Measurements from ENCODE around the gene ARHGAP26. TPM values are rescaled to one million over a fixed set of nuclear protein-coding genes. Genes with fewer than 3 reads are reported as not detected.

The ARHGAP26 gene
- total and polyA plus RNA-seq, 9 donors = 1.9 to 47.1 (median 12.0) TPM

- Histone ChIP-seq H3K36me3 (no peaks in the 10 kb centered on the region), H3K27ac (no peak overlapping the region), H3K9me3 (no peaks in the 10 kb centered on the region), H3K4me3 (no peak overlapping the region), H3K4me1 (ENCODE audit: insufficient read depth) (no peaks in the 10 kb centered on the region), H3K27me3 (no peaks in the 10 kb centered on the region)
- intact Hi-C loops (cut with DNase I) = no loop called here
- TF ChIP-seq POLR2A (IDR thresholded peaks at IDR 0.05) (no peak), EP300 (IDR thresholded peaks at IDR 0.05) (no peak), CTCF (IDR thresholded peaks at IDR 0.05) (no peak)
- DNase-seq = no peak
- WGBS, 3 donors = 47% methylated on average over 8 of the region's 8 CpGs
Measured at GRCh38 chr5:142830241-142831008, 60.2 kb downstream of the ARHGAP26 start.

GRCh38 chr5:142831009-142831383, 60.8 kb downstream of the ARHGAP26 start:
- Histone ChIP-seq H3K4me1 (ENCODE audit: insufficient read depth) (no peaks in the 10 kb centered on the region), H3K27me3 (no peaks in the 10 kb centered on the region), H3K4me3 (no peak overlapping the region), H3K27ac (no peak overlapping the region), H3K9me3 (no peaks in the 10 kb centered on the region), H3K36me3 (no peaks in the 10 kb centered on the region)
- WGBS, 3 donors = 24 to 40% (median 36%) methylated on average over 3 of the region's 3 CpGs
- intact Hi-C loops (cut with DNase I) = no loop called here
- TF ChIP-seq CTCF (IDR thresholded peaks at IDR 0.05) = no peak
- TF ChIP-seq POLR2A (IDR thresholded peaks at IDR 0.05) = no peak
- TF ChIP-seq EP300 (IDR thresholded peaks at IDR 0.05) = no peak
- DNase-seq = no peak

- no peak overlapping the region for H3K27ac ChIP-seq
- TF ChIP-seq EP300 (IDR thresholded peaks at IDR 0.05) = no peak
- no peak for TF ChIP-seq POLR2A (IDR thresholded peaks at IDR 0.05)
- no peak for TF ChIP-seq CTCF (IDR thresholded peaks at IDR 0.05)
- DNase-seq = no peak
- no peaks in the 10 kb centered on the region for H3K4me1 ChIP-seq (ENCODE audit: insufficient read depth)
- no peaks in the 10 kb centered on the region for H3K27me3 ChIP-seq
- intact Hi-C loops (cut with DNase I) = no loop called here
- H3K4me3 ChIP-seq = no peak overlapping the region
- no peaks in the 10 kb centered on the region for H3K9me3 ChIP-seq
- WGBS, 3 donors = 88 to 97% (median 91%) methylated on average over 3 of the region's 3 CpGs
- H3K36me3 ChIP-seq = no peaks in the 10 kb centered on the region
Measured at GRCh38 chr5:142832263-142832662, 62.1 kb downstream of the ARHGAP26 start.

GRCh38 chr5:142833517-142834449, 63.6 kb downstream of the ARHGAP26 start:
- H3K4me3 ChIP-seq = no peak overlapping the region
- TF ChIP-seq POLR2A (IDR thresholded peaks at IDR 0.05) (no peak), EP300 (IDR thresholded peaks at IDR 0.05) (no peak), CTCF (IDR thresholded peaks at IDR 0.05) (no peak)
- no peak for DNase-seq
- H3K36me3 ChIP-seq = no peaks in the 10 kb centered on the region
- no peak overlapping the region for H3K27ac ChIP-seq
- 84 to 91% (median 85%) methylated on average over 7 of the region's 7 CpGs for WGBS, 3 donors
- no peaks in the 10 kb centered on the region for H3K4me1 ChIP-seq (ENCODE audit: insufficient read depth)
- H3K9me3 ChIP-seq = no peaks in the 10 kb centered on the region
- H3K27me3 ChIP-seq = no peaks in the 10 kb centered on the region
- intact Hi-C loops (cut with DNase I) = no loop called here
